Amniotic stem cell (primary cell): Measurements from ENCODE around the gene ADGB.
A peak's percentile ranks its signal among the peaks of the same experiment; 100 is the strongest.
"Not testable (repeated sequence)": the region's sequence is repeated elsewhere in the genome, so short reads cannot be mapped to it uniquely, and the experiment has no call there.

Source experiments
- DNase-seq: peaks from one replicate; lab custom pipeline; 2025; lab: John Stamatoyannopoulos, UW

Gene ADGB

DNA sequence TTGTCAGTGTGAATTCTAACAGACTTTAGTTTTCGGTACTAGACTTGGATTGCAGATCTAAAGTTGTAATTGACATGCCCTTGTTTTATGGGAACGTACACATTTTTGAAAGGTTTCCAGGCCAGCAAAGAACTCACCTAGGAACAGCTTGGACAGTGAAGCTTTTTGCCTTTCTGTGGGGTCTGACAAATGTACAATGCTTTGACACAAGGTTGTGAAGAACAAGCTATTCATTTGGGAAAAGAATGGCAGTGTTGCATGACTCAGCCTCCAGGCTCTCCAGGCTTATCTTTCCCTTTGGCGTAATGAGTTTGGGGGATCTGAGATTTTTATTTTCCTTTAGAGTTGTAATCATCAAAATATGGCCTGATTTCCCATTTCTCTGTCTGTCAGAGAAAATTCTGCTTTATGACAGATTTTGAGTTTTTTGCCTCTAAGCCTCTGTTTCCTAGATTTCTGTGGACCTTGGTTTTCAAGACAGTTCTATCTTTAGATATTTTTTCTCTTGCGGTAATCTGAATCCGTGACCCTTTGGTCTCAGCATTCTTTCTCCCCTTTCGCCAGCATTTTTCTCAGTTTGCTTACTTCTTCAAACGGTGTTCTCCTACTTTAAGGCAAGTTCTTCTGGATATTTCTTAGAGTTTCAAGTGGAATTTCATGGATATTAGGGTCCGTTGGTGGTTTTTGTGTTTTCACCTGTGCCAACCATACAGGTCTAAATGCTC, 221.0 kb downstream of the ADGB start:
- no peak for DNase-seq

DNA sequence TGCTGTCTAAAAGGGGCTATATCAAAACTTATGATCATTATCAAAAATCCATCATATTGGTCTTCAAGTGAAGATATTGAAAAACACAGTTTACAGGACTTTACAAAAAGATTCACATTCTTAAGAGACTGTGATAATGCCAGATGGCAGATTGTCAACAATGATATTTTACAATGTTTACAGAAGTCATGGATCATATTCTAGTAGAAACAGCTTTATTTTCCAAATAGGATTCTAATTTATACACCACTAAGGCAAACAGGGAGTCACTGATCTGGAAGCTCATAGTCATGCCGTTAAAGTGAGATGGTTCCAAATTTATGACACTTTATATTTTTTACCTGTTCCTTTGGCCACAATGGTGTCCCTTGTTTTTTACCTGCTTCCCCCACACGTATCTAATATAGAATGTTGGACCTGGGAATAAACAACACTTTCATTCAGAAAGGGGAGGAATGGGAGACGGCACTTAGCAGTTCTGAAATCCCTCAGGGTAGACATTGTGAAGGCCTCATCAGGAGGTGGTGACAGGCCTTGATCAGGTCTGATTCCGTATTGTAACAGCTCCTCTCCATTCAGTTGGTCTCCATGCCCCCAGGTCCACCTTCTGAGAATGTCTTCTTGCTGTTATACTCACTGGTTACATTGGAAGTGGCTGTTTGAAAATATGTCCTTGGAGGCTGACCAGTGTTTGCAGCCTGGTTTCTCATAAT, 228.6 kb downstream of the ADGB start:
- DNase-seq, result no peak

DNA sequence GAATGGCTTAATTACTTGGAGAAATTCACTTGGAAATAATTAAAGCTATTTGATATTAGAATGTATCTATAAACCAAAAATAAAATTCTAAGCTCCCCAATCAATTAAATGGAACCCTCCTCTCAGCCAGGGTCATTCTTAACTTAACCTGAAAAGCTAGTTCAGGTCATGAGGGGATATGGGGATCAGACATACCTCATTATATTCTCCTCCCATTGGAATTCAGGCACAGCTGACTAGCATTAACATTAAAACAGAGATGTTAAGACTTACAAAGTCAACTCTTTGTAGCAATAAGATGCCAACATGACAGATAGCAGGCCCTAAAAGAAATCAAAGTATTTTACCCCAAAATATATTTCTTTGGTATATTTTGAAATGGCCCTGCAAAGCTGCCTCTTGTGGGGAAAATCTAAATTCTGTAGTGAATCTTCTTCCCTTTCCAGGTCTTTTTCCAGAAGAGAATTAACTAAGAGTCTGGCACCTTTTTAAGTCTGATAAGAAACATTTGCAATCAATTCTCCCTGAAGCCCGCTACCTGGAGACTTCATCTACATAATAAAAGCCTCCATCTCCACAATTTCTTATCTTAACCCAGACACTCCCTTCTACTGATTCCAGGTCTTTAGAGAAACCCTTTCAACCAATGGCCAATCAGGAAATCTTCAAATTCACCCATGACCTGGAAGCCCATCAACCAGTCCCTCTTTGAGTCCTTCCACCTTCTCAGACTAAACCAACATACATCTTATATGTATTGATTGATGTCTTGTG, 231.2 kb downstream of the ADGB start:
- no peak for DNase-seq

DNA sequence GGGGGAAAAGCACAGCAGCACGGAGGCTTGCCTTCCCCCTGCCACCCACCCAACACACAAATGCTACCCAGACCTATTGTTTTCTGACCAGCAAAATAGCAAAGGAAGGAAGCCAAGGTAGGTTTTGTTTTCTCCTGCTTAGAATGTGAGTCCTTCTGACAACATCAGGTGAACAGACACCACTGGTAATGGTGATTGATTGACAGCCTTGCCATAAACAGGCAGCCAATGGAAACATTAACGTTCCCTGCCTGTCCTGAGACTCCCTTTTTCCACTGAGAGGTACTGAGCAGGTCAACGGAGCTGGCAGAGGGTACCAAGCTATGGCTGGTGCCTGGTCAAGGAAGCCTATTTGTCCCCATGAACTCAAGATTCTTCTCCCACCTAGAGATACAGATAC, 234.4 kb downstream of the ADGB start:
- DNase-seq, result no peak

DNA sequence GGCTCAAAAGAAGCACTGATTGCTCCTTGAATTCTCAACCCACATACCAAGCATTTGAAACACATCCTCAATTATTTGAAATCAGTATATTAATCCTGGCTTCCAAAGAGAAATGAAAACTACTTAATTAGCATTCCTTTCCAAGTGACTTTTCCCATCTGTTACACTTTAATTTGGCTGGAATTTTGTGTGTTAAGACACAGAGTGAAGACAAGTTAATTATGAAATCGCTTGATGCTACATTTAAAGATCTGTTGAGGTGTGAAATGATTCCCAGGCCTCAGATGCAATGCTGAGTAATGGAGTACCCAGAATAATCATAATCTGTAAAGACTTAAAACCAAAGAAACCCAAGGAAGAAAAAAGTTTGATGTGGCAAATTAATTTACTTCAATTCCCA, 241.4 kb downstream of the ADGB start:
- DNase-seq, result no peak

DNA sequence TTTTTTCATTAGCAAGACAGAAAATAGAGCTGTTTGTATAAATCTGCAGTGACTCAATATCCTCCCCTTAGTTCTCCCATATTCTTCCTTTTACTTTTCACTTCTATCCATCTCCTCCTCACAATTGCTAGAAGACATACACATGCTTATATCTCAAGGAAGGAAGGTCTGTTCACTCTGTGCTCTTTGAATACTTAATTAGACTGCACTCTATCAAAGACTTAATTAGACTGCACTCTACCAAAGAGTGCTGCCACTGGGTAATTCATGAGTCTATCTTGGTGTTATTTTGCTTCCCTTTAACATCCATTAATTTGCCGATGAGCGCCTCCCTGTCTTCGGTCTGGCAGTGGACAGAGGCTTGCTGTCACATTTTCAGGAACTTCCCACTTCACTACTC, 241.9 kb downstream of the ADGB start:
- no peak for DNase-seq

DNA sequence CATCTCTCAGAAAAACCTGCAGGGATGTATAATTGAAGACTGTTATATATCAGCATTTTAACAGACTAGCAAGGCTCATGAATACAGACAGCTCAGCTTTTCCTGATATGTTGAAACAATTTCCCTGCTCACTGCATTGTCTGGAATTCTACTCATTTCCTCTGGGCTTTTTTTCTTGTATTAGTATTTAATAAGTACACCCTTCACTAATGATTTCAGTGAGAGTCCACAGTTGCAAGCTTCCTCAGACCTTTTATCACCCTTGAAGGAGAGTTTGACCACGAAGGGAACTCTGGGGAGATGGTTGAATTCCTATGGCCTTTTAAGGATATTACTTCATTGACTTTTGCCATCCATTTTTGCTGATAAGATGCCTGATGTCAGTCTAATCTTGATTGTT, 248.7 kb downstream of the ADGB start:
- no peak for DNase-seq

DNA sequence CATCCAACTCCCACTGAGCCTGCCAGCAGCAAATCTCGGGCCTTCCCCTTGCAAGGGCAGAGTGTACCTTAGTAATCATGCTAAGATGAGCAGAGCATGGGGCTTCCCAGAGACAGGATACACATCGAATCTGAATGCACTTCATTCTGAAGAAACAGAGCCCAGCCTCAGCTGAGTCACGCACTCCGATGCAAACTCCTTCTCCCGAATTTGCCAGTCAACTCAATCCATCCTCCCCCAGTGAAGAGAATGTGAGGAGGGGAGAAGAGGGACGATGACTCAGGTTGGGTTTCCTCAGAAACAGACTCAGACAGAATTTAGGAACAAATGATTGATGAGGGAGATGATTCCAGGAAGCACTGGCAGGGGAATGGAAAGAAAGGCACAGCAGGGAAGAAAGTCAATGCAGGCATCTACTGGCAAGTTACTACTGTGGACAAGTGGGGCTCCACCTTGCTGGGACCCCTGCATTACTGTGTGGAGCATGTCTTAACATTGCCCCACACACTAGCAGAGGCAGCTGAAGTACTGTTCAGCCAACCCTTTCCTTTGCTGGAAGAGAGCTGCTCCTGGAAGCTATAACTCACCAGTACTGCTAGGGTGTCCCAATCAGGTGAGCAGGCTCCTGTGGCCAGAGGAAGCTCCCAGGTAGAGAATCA, 251.6 kb downstream of the ADGB start:
- no peak for DNase-seq

DNA sequence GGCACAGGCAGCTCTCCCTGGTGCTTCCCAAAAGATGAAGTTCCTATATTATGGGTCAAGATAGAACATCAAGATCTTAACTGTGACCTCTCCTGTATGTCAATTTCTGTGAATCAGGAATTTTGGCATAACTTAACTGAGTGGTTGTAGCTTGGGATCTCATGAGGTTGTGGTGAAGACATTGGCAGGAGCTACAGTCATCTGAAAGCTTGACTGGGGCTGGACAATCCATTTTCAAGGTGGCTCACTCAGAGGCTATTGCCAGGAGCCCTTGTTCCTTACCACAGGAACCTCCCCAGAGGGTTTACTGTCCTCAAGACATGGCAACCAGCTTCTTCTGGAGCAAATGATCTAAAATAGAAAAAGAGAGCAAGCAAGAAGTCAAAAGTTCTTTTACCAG, 252.2 kb downstream of the ADGB start:
- DNase-seq, result no peak

DNA sequence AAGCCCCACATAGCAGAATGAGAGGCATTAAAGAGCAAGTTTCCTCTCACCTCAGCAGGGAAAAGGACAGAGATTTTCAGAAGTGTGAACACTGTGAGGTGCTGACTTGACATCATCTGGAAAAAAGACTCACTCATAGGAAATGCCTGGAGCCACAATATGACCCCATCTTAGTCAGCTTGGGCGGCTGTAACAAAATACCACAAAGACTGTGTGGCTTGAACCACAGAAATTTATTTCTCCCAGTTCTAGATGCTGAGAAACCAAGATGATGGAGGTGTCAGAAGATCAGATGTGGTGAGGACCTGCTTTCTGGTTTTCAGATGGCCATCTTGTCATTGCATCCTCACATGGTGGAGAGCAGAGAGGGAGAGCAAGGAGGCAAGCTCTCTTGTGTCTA, 253.1 kb downstream of the ADGB start:
- peak; percentile 71 for DNase-seq

DNA sequence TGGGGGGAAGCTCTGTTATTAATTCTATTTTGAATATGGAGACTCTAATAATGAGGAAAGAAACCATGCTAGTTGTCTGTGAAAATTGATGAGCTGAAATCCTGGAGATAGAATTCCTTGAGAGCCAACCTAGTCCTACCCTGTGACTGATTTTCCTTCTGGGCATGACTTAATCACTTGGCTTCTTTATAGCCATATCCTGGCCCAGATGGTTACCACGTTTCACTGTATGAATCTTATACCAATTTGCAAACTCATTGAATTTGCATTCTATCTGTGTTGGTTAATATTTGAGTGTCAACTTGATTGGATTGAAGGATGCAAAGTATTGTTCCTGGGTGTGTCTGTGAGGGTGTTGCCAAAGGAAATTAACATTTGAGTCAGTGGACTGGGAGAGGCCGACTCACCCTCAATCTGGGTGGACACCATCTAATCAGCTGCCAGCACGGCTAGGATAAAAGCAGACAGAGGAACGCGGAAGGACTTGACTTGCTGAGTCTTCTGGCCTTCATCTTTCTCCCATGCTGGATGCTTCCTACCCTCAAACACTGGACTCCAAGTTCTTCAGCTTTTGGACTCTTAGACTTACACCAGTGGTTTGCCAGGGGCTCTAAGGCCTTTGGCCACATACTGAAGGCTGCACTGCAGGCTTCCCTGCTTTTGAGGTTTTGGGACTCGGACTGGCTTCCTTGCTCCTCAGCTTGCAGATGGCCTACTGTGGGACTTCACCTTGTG, 255.9 kb downstream of the ADGB start:
- DNase-seq, result not testable (repeated sequence)

DNA sequence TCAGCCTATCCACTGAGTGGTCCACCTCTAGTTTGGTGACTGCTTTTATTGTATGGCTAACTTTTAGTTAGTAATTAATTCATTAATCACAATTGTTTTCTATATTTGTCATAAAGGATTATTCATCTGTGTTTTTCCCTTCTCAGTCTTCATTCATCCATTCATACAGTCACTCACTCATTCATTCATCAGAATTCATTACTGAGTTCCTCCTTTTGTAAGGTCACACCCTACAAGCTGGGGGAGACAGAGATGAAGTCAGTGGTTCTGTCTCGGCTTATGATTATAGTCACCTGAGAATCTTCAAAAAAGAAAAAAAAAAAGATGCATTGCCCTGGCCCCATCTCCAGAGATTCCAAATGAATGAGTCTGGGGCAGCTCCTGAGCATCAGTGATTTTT, 257.1 kb downstream of the ADGB start:
- no peak for DNase-seq

DNA sequence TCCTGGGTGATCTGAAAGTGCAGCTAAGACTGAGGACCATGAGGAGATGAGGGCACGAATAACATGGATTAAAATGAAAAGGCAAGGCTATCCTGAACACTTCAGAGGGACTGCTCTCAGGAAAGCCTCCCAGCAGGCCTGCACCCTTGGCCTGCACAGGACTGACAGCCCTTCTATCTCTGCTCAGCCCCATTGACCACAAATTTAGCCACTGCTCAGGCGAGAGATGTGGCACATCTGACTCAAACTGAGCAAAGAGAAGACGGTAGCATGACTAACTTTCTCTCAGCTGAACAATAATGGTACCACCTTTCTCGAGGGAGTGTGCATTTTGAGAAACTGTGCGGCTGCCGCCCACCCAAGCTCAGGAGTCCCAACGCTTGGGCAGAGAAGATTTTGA, 257.5 kb downstream of the ADGB start:
- no peak for DNase-seq

DNA sequence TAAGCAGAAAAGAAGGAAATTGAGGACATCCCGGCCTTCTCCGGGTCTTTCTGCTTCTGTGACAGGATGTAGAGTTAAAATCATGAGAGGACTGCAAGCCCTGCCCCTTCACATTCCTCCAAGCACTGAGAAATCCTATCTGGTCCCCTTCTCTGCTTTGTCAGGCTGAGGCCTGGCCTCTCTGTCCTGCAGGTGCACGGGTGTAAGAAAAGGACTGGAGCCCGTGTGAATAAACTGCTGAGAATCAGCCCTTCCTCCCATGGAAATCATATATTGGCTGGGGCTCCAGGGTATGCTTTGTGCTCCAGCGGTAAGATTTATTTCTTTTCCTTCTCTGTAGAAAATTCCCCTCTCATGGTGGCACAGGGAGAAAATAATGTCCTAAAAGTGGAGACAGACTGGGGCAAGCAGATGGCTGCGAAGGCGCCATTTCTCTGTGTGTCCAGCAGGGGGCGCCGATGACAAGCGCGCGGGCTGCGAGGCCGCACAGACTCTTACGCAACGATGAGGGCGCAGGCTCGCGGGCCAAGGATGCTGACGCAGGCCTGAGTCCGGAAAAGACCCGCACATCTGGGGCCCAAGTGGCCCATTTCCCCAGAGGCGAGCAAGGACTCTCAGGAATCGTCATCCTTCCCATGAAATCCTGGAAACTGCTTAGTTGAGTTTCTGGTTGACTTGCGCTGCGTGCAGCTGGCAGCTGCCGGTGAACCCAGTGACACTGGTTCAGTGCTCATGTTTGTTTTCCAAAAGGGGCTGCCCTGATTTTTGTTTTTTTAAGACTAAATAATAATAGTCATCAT, 258.6 kb downstream of the ADGB start:
- DNase-seq, result peak; percentile 60

DNA sequence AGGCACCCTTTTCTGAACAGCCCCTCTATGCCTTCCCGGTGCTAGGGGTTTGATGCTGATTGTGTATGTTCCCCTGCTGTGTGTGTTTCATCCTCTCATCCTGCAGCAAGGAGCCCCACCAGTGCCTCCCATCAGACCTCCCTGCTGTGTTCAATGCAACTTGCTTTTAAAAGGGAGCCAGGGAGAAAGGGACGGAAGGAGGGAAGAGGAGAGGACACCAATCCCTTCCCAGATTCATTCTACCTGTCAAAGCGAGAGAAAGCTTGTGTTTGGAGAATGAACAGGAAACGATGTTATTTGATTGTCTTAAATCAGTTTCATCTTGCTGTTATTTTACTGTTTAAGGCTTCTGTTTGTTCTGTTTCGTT, 259.2 kb downstream of the ADGB start:
- no peak for DNase-seq

DNA sequence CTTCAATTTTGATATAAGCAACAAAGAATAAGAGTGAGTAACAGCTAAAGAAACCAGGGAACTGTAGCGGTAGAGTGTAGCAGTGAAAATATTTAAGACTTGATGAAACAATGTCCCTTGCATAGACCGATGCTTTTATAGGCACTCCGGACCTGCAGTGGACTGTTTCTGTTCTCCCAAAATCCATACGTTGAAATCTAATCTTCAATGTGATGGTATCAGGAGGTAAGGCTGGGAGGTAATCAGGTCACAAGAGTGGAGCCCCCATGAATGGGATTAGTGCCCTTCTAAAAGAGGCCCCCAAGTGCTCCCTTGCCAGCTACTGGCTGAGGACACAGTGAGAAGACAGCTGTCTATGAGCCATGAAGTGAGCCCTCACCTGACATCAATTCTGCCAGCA, 260.4 kb downstream of the ADGB start:
- no peak for DNase-seq

DNA sequence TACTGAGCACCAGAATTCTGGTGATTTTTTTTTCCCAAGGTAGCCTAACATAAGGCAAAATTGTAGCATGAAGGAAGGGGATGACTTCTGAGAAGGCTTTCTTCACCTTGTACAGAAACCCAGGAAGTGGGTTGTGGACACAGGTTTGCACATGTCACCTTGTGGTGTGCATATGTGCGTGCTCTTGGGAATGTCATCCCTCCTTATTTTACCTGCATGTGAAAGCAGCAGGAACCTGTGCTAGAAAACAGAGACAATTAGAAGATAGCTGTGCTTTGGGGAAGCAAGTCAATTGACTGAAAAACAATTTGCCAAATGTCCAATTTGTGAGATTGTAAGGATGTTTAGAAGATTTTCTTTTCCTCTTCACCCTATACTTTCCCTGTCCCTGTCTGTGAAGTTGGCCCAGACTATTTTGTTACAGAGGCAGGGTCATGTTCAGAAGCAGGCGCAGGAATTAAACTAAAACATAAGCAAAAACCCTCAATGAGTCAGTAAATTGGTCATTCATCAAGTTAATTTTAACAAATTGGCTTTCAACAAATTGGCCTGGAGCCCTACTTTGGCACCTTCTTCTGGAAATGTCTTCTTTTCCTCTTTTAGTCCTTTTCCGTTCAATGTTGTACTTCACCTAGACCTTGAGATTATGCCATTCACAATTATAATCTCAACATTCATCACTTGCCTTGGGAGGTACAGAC, 261.2 kb downstream of the ADGB start:
- no peak for DNase-seq

DNA sequence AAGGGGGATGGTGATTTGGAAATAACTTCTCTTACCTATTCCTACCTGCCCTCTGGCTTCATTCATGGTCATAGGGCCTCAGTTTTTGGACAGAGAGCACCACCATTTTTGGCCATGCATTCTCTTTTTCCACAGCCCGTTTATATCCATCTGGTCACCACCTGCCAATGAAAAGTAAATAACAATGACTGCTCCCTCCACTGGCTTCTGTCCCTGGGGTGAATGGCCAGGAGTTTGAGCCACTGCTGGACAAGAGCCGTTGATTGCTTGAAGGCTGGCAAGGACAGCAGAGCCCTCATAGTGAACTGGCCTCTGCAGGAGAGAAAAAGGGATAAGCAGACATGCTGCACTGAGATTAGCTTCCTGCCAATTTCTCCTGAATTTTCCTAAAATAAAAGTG, 261.8 kb downstream of the ADGB start:
- DNase-seq, result no peak

DNA sequence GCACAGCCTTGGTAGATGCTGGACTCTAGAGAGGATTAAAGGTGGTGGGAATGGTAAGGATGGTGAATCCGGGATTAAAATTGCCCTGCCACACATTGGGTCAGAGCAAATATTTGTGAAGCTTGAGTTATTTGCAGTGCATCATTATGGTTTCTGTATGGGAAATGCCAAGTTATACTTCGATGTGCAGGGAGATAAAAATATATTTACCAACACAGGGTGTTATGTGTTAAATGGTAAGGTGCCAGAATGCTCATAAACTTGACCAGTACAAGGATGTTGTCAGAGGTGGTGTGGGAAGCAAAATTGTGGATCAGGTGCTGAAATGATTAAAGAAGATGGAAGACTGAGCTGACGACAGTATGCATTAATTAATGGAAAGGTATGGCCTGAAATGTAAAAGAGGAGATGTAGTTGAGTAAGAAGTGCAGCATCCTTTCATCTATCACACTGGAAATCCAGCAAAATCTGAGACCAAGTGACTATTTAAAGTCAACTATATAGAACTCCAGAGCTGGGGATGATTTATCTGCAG, 262.3 kb downstream of the ADGB start:
- no peak for DNase-seq

DNA sequence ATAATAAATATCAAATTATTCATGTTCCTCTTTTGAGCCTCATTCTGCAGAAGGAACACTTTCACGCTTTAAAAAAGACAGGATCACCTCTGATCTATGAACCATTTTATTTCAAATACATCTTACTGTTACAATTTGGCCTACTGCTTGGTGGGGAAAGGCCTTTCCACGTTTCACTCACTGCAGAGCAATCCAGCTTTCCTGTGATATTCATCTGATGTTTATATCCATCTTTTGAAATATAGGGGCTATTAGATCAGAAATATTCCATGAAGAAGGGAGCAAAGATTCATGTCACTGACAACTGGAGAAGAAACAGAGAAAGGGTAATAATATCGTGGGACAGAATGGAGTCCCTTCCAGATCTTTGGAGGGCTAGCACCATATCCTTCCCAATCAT, 262.9 kb downstream of the ADGB start:
- no peak for DNase-seq
